Measurements from ENCODE around the gene TSTD2.

- no peak for TF ChIP-seq YY1 (IDR thresholded peaks at IDR 0.05; ENCODE audit: insufficient read depth, insufficient read length)
- TF ChIP-seq ZNF274 (IDR thresholded peaks at IDR 0.05; ENCODE audit: low read depth, low read length) = no peak
- TF ChIP-seq SUZ12 (IDR thresholded peaks at IDR 0.05; ENCODE audit: extremely low read depth, insufficient read depth, insufficient read length) = no peak
These were observed 32.6 kb upstream of the TSTD2 start for GRCh38 chr9:97665742-97666141.

Measured in NT2/D1 (cell line).